DMS53 treated with DMSO at 0.1 percent for 48 hours (cell line): Measurements from ENCODE around the gene DDX56.
A peak's percentile ranks its signal among the peaks of the same experiment; 100 is the strongest.

Experiments
- DNase-seq: peaks from one replicate; lab custom pipeline; 2025; ENCODE audit not compliant: unreplicated experiment; lab: John Stamatoyannopoulos, UW

Gene DDX56

GRCh38 chr7:44537442-44537841, 36.3 kb downstream of the DDX56 start:
- no peak for DNase-seq

GRCh38 chr7:44536090-44536489, 37.6 kb downstream of the DDX56 start:
- no peak for DNase-seq

- DNase-seq: no peak
Measured at GRCh38 chr7:44535348-44536064, 38.2 kb downstream of the DDX56 start.

- DNase-seq: peak; percentile 72
Measured at GRCh38 chr7:44534501-44534900, 39.2 kb downstream of the DDX56 start.

GRCh38 chr7:44534087-44534486, 39.6 kb downstream of the DDX56 start:
- DNase-seq: peak; percentile 94

- DNase-seq: peak; percentile 87
Measured at GRCh38 chr7:44533301-44534055, 40.2 kb downstream of the DDX56 start.

- DNase-seq: no peak
Measured at GRCh38 chr7:44531421-44532380, 42.0 kb downstream of the DDX56 start.

- peak; percentile 29 for DNase-seq
Measured at GRCh38 chr7:44530990-44531389, 42.7 kb downstream of the DDX56 start.

GRCh38 chr7:44524811-44525388, 48.8 kb downstream of the DDX56 start:
- no peak for DNase-seq

- no peak for DNase-seq
Measured at GRCh38 chr7:44522315-44522714, 51.4 kb downstream of the DDX56 start.

GRCh38 chr7:44521347-44522095, 52.2 kb downstream of the DDX56 start:
- DNase-seq: no peak

- DNase-seq: no peak
Measured at GRCh38 chr7:44520574-44520973, 53.1 kb downstream of the DDX56 start.

GRCh38 chr7:44519546-44519945, 54.2 kb downstream of the DDX56 start:
- no peak for DNase-seq

- DNase-seq: no peak
Measured at GRCh38 chr7:44518761-44519160, 54.9 kb downstream of the DDX56 start.

- no peak for DNase-seq
Measured at GRCh38 chr7:44517175-44517574, 56.5 kb downstream of the DDX56 start.
